Measurements from ENCODE around the gene CDC23.

Gene CDC23

DNA sequence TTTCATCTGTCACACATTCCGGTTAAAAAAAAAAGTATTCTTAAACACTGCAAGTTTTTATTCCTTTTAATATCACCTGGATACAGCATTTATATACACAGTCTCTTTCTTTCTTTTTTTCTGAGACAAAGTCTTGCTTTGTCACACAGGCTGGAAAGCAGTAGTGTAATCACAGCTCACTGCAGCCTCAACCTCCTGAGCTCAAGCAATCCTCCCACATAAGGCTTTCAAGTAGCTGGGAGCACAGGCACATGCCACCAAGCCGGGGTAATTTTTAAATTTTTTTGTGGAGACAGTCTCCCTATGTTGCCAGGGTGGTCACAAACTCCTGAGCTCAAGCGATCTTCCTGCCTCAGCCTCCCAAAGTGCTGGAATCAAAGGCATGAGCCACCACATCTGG, 20.3 kb downstream of the CDC23 start:
- no peak overlapping the region for H3K27ac ChIP-seq
- TF ChIP-seq, protein P1, sequence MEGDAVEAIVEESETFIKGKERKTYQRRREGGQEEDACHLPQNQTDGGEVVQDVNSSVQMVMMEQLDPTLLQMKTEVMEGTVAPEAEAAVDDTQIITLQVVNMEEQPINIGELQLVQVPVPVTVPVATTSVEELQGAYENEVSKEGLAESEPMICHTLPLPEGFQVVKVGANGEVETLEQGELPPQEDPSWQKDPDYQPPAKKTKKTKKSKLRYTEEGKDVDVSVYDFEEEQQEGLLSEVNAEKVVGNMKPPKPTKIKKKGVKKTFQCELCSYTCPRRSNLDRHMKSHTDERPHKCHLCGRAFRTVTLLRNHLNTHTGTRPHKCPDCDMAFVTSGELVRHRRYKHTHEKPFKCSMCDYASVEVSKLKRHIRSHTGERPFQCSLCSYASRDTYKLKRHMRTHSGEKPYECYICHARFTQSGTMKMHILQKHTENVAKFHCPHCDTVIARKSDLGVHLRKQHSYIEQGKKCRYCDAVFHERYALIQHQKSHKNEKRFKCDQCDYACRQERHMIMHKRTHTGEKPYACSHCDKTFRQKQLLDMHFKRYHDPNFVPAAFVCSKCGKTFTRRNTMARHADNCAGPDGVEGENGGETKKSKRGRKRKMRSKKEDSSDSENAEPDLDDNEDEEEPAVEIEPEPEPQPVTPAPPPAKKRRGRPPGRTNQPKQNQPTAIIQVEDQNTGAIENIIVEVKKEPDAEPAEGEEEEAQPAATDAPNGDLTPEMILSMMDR (conservative IDR thresholded peaks at IDR 0.05), result no peak

DNA sequence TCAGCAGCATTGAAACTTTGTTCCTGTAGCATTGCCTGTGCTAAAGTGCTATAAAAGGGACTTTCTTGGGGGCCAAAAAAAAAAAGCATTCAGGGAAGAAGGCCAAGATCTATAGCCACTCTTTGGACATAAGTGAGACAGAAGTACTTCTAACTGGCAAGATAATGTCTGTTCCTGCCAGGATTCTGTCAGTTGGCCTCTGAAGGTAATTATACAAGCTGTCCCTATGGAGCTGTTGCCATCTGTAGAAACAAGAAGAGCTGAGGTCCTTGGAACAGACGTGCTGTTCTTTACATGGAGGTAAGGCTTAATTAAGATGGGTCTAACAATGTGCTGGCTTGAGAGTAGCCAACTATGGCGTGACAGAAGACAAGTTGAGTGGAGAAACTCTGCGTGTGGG, 24.5 kb downstream of the CDC23 start:
- H3K27ac ChIP-seq, result no peak overlapping the region
- TF ChIP-seq, protein P1 (conservative IDR thresholded peaks at IDR 0.05), result no peak

DNA sequence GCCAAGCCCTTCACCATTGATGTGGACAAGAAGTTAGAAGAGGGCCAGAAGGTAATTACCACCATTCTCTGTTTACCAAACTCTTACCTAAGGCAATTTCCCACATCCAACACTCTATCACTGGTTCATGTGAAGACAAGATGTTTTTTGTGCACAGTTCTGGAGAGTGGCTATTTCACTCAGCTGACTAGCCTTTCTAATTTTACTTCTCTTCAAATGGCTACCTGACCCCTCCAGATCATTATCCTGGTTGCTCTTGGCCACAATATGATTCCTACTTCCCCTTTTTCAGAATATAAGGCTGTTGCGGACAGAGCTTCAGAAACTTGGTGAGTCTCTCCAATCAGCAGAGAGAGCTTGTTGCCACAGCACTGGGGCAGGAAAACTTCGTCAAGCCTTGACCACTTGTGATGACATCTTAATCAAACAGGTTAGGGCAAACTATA, 27.1 kb downstream of the CDC23 start:
- H3K27ac ChIP-seq, result no peak overlapping the region
- TF ChIP-seq, protein P1 (conservative IDR thresholded peaks at IDR 0.05), result no peak

DNA sequence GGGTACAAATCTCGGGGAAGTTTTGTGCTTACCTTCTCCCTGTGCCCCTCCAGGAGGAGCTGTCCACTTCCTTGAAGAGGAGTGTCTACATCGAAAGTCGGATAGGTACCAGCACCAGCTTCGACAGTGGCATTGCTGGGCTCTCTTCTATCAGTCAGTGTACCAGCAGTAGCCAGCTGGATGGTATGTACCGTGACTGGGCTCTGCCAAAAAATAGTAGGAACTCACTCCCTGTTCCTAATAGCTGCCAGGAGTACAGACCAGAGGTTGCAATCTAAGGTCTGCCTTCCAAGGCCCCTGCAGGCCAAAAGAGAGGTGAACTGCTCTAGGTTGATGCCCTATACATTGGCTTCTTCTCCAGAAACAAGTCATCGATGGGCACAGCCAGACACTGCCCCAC, 30.3 kb downstream of the CDC23 start:
- TF ChIP-seq, protein P1 (conservative IDR thresholded peaks at IDR 0.05), result no peak
- H3K27ac ChIP-seq, result no peak overlapping the region

DNA sequence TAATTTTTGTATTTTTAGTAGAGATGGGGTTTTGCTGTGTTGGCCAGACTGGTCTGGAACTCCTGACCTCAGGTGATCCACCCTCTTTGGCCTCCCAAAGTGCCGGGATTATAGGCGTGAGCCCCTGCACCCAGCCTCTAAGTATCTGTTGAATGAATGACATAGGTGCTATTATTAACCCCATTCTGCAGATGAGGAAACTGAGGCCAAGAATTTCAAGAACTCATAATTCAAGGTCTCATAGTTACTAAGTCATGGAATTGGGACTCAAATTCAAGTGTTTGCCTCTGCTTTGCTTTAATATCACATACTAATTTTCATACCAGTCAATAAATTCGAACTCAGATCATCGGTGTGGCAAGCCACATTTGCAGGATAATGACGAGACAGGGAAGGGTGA, 32.3 kb downstream of the CDC23 start:
- H3K27ac ChIP-seq, result peak overlapping the region; percentile 96; the same call in 1 of the 2 replicates
- TF ChIP-seq, protein P1 (conservative IDR thresholded peaks at IDR 0.05), result no peak

DNA sequence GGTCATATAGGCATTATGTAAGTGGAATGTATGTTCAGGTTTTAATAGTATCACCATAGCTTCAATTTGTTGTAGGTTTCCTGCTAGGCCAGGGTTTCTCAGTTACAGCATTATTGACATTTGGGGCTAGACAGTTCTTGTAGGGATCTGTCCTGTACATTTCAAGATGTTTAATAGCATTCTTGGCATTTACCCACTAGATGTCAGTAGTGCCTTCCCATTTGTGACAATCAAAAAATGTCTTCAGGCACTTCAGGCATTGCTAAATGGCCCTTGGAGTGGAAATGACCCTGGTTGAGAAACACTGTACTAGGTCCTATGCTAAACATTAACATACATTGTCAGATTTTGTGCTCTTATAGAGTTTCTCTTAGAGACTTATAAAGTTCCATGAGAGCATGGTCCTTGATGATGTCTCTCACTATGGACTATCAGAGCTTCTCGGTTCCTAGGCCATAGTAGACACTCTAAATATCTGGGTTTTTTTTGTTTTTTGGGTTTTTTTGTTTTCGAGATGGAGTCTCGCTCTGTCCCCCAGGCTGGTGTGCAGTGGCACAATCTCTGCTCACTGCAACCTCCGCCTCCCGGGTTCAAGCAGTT, 32.8 kb downstream of the CDC23 start:
- H3K27ac ChIP-seq, result peak overlapping the region; percentile 96; the same call in 1 of the 2 replicates
- TF ChIP-seq, protein P1 (conservative IDR thresholded peaks at IDR 0.05), result peak; percentile 94

DNA sequence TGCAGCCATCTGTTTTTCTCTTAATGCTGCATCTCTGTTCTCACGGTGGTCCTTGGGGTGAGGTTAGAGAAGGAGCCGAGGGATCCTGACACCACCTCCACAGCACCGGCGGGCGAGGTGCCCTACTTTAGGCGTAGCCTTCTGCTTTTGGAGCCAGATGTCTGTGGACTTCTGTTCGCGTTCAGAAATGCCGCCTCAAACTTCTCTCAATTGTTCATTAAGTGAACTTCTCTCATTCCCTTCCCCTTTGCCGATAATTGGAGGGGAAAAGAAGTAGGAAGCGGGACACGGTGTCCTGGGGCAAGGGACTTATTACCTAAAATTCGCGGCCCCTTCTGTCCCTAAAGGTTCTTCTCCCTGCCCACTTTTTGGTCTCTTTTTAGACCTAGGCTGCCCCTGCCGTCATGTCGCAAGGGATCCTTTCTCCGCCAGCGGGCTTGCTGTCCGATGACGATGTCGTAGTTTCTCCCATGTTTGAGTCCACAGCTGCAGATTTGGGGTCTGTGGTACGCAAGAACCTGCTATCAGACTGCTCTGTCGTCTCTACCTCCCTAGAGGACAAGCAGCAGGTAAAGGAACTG, 33.8 kb downstream of the CDC23 start:
- H3K27ac ChIP-seq, result peak overlapping the region; percentile 96
- TF ChIP-seq, protein P1 (conservative IDR thresholded peaks at IDR 0.05), result no peak
